ENCODE results near the gene AFDN. TPM values are rescaled to one million over a fixed set of nuclear protein-coding genes. Genes with fewer than 3 reads are reported as not detected.

AFDN gene
- total and polyA plus RNA-seq, 3 donors from 2014 or later = 87.6 to 333 (median 291) TPM

DNA sequence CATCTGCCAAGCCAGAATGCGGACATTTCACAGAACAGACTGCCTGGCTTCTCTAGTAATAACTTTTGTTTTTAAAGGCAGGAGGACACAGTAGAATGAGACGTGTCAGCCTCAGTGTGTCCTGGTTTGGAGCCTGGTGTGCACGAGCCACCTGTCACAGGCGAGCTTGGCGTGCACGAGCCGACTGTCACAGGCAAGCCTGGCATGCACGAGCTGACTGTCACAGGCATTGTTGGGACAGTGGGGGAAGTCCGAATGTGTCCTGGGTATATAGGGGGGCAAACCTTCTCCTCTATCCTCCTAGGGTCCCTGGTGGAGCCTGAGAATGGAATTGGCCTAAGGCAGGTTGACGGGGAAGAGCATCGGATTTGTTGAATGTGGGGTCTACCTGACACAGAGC lies 178.2 kb downstream of the AFDN start:
- no peak overlapping the region for H3K4me3 ChIP-seq
- DNase-seq = no peak
- intact Hi-C loops (cut with DNase I; ENCODE audit: low total_unique reads) = no loop called here
- WGBS, 2 donors = 89 to 94% methylated on average over 10 to 11 of the region's 11 CpGs
- H3K27me3 ChIP-seq = no peaks in the 10 kb centered on the region
- TF ChIP-seq POLR2A (IDR thresholded peaks at IDR 0.05) = no peak
- TF ChIP-seq, protein P1, sequence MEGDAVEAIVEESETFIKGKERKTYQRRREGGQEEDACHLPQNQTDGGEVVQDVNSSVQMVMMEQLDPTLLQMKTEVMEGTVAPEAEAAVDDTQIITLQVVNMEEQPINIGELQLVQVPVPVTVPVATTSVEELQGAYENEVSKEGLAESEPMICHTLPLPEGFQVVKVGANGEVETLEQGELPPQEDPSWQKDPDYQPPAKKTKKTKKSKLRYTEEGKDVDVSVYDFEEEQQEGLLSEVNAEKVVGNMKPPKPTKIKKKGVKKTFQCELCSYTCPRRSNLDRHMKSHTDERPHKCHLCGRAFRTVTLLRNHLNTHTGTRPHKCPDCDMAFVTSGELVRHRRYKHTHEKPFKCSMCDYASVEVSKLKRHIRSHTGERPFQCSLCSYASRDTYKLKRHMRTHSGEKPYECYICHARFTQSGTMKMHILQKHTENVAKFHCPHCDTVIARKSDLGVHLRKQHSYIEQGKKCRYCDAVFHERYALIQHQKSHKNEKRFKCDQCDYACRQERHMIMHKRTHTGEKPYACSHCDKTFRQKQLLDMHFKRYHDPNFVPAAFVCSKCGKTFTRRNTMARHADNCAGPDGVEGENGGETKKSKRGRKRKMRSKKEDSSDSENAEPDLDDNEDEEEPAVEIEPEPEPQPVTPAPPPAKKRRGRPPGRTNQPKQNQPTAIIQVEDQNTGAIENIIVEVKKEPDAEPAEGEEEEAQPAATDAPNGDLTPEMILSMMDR (IDR thresholded peaks at IDR 0.05) = no peak
- no peaks in the 10 kb centered on the region for H3K4me1 ChIP-seq
- no peaks in the 10 kb centered on the region for H3K36me3 ChIP-seq (ENCODE audit: low read depth, missing control alignments)
- no peaks in the 10 kb centered on the region for H3K9me3 ChIP-seq
- H3K27ac ChIP-seq = no peak overlapping the region

GRCh38 chr6:168005796-168006195 lies 179.1 kb downstream of the AFDN start:
- intact Hi-C loops (cut with DNase I; ENCODE audit: low total_unique reads) = no loop called here
- no peak for DNase-seq
- Histone ChIP-seq H3K4me1 (no peaks in the 10 kb centered on the region), H3K27ac (no peak overlapping the region), H3K27me3 (no peaks in the 10 kb centered on the region), H3K36me3 (ENCODE audit: low read depth, missing control alignments) (no peaks in the 10 kb centered on the region), H3K9me3 (no peaks in the 10 kb centered on the region), H3K4me3 (no peak overlapping the region)
- 81 to 93% methylated on average over 6 of the region's 6 CpGs for WGBS, 2 donors
- TF ChIP-seq, protein P1 (IDR thresholded peaks at IDR 0.05) = no peak
- TF ChIP-seq POLR2A (IDR thresholded peaks at IDR 0.05) = no peak

DNA sequence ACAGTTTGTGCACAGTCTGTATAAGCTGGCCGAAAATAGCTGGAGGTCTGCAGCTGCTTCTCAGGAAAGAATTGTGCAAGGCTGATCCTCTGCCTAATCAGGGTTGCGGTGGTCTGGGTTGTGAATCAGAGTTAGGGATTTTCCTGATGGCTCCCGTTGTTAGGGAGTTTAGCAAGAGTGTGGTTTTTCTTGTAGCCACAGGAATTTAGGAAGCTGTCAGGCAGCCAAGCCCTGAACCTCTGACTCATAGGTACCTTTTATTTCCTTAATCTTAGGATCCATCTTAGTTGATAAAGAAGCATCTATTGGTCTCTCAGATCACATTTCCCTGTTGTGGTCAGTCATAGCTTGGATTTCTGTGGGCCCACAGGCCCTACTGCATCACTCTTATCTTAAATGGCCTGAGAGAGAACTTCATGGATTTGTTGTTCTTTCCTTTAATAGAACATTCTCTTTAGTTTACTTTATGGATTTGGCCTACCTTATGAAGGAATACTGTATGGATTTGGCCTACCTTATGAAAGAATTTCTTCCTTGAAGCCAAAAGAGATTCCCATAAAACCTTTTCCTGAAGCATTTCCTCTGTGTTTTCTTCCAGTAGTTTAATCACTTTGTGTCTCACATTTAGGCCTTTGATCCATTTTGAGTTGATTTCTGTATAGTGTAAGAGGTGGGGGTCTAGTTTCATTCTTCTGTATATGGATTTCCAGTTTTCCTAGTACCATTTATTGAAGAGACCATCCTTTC lies 181.1 kb downstream of the AFDN start:
- no peak overlapping the region for H3K27ac ChIP-seq
- TF ChIP-seq, protein P1 (IDR thresholded peaks at IDR 0.05) = no peak
- TF ChIP-seq POLR2A (IDR thresholded peaks at IDR 0.05) = no peak
- no peaks in the 10 kb centered on the region for H3K9me3 ChIP-seq
- no peak for DNase-seq
- H3K4me1 ChIP-seq = no peaks in the 10 kb centered on the region
- intact Hi-C loops (cut with DNase I; ENCODE audit: low total_unique reads) = no loop called here
- no peaks in the 10 kb centered on the region for H3K36me3 ChIP-seq (ENCODE audit: low read depth, missing control alignments)
- H3K27me3 ChIP-seq = no peaks in the 10 kb centered on the region
- H3K4me3 ChIP-seq = no peak overlapping the region
- 54 to 56% methylated on average over 3 of the region's 3 CpGs for WGBS, 2 donors

DNA sequence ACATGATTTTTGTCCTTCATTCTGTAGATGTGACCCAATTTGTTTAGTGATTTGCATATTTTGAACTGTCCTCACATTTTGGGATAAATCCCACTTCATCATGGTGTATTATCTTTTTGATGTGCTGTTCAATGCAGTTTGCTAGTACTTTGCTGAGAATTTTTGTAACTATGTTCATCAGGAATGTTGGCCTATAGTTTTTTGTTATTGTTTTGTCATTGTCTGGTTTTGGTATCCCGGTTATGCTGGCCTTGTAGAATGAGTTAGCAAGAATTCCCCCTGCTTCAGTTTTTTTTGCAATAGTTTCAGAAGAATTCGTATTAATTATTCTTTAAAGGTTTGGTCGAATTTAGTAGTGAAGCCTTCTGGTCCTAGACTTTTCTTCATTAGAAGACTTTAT lies 182.6 kb downstream of the AFDN start:
- H3K4me3 ChIP-seq = no peak overlapping the region
- TF ChIP-seq, protein P1 (IDR thresholded peaks at IDR 0.05) = no peak
- no peak for TF ChIP-seq POLR2A (IDR thresholded peaks at IDR 0.05)
- 93 to 94% methylated on average over 3 of the region's 3 CpGs for WGBS, 2 donors
- no peak overlapping the region for H3K27ac ChIP-seq
- intact Hi-C loops (cut with DNase I; ENCODE audit: low total_unique reads) = no loop called here
- no peaks in the 10 kb centered on the region for H3K36me3 ChIP-seq (ENCODE audit: low read depth, missing control alignments)
- no peak for DNase-seq
- no peaks in the 10 kb centered on the region for H3K27me3 ChIP-seq
- no peaks in the 10 kb centered on the region for H3K4me1 ChIP-seq
- no peaks in the 10 kb centered on the region for H3K9me3 ChIP-seq

GRCh38 chr6:168011291-168011690 lies 184.6 kb downstream of the AFDN start:
- Histone ChIP-seq H3K4me1 (no peaks in the 10 kb centered on the region), H3K27ac (no peak overlapping the region), H3K27me3 (no peaks in the 10 kb centered on the region), H3K4me3 (no peak overlapping the region), H3K9me3 (no peaks in the 10 kb centered on the region), H3K36me3 (ENCODE audit: low read depth, missing control alignments) (no peaks in the 10 kb centered on the region)
- WGBS, 2 donors = 88 to 90% methylated on average over 1 of the region's 1 CpG
- no peak for DNase-seq
- intact Hi-C loops (cut with DNase I; ENCODE audit: low total_unique reads) = no loop called here
- TF ChIP-seq, protein P1 (IDR thresholded peaks at IDR 0.05) = no peak
- no peak for TF ChIP-seq POLR2A (IDR thresholded peaks at IDR 0.05)
